Right atrium auricular region (tissue), 2 donors: ENCODE results near the gene SLC8A1. TPM values are rescaled to one million over a fixed set of nuclear protein-coding genes. Genes with fewer than 3 reads are reported as not detected.

Experiments
- DNase-seq: peaks from one replicate; pipeline ENCODE4 v3.0.0-alpha.2; 2019; ENCODE audit warnings: low spot score
- H3K27ac ChIP-seq, 2 donors: fragments of 200-600 bp; sonication (generic); 1 replicate in 1 of 2; 2 replicates in 1 of 2; pipeline ENCODE4 v1.5.1; 2016 to 2019
- H3K27me3 ChIP-seq, 2 donors: fragments of 200-600 bp; sonication (generic); one replicate each; pipeline versions ENCODE4 v1.5.1 to v1.6.0; 2017 to 2019
- H3K36me3 ChIP-seq: fragments of 200-600 bp; sonication (generic); one replicate; pipeline ENCODE4 v1.5.1; 2016
- H3K4me1 ChIP-seq, 2 donors: fragments of 200-600 bp; sonication (generic); one replicate each; pipeline versions ENCODE4 v1.5.1 to v1.6.0; 2017 to 2019
- H3K4me3 ChIP-seq, 2 donors: fragments of 200-600 bp; sonication (generic); 1 replicate in 1 of 2; 2 replicates in 1 of 2; pipeline ENCODE4 v1.5.1; 2017 to 2019; ENCODE audit warnings: mild to moderate bottlenecking in 1 of 2, moderate library complexity in 1 of 2
- H3K9me3 ChIP-seq, 2 donors: fragments of 200-600 bp; sonication (generic); one replicate each; pipeline ENCODE4 v1.5.1; 2019
- total RNA-seq, 2 donors: library from RNA; depleted of rRNA; stranded (reverse); fragments of >200 nt; gene quantifications; one replicate each; pipeline ENCODE4 v1.1.0, GENCODE V29; 2016
- TF ChIP-seq, protein P1 (sequence below), 2 donors: fragments of 200-600 bp; sonication (generic); IDR thresholded peaks; one replicate each; pipeline ENCODE4 v1.5.1; 2019; ENCODE audit warnings: antibody characterized with exemption in 2 of 2

The SLC8A1 gene
- total RNA-seq, 2 donors from 2014 or later, result 493 to 738 TPM

DNA sequence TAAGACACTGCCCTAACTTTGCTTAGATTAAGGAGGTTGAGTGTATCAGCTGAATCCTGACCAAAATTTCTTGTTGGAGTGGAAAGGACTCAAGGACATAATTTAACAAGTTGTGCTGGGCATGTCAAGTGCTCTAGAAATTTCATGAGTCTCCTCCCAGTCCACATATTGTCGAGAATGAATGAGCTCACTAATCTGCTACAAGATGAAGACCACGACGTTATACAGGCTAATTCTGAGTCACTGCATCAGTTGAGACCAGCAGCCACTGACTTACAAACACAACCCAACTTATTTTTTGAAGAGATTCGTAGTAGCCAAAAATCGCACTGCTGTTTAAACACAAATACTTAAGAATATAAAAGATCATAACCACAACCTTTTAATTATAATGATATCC lies 28.7 kb upstream of the SLC8A1 start:
- Histone ChIP-seq H3K27me3 (no peaks in the 10 kb centered on the region), H3K4me3 (no peak overlapping the region), H3K4me1 (peaks cover 0 to 23% of the 10 kb centered on the region in 2 donors), H3K36me3 (no peaks in the 10 kb centered on the region), H3K27ac (peak overlapping the region in 1 of 2 donors; percentile 9), H3K9me3 (no peaks in the 10 kb centered on the region)
- TF ChIP-seq, protein P1, sequence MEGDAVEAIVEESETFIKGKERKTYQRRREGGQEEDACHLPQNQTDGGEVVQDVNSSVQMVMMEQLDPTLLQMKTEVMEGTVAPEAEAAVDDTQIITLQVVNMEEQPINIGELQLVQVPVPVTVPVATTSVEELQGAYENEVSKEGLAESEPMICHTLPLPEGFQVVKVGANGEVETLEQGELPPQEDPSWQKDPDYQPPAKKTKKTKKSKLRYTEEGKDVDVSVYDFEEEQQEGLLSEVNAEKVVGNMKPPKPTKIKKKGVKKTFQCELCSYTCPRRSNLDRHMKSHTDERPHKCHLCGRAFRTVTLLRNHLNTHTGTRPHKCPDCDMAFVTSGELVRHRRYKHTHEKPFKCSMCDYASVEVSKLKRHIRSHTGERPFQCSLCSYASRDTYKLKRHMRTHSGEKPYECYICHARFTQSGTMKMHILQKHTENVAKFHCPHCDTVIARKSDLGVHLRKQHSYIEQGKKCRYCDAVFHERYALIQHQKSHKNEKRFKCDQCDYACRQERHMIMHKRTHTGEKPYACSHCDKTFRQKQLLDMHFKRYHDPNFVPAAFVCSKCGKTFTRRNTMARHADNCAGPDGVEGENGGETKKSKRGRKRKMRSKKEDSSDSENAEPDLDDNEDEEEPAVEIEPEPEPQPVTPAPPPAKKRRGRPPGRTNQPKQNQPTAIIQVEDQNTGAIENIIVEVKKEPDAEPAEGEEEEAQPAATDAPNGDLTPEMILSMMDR (IDR thresholded peaks at IDR 0.05), result no peak
- DNase-seq, result no peak

DNA sequence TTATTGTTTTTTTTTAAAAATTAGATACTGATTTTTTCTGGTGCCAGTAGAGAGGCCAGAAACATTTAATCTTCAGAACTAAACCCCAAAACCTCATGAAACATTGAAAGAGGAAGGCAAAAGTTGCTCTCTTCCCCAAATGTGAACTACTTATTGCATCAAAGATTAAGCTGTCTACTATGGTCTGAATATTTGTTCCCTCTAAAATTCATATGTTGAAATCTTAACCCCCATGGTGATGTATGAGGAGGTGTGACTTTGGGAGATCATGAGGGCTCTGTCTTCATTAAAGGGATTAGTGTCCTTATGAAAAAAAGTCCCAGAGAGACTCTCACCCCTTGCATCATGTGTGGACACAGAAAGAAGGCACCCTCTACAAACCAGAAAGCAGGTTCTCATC lies 28.2 kb upstream of the SLC8A1 start:
- Histone ChIP-seq H3K4me1 (peaks cover 0 to 23% of the 10 kb centered on the region in 2 donors), H3K9me3 (no peaks in the 10 kb centered on the region), H3K27ac (peak overlapping the region in 1 of 2 donors; percentile 9), H3K27me3 (no peaks in the 10 kb centered on the region), H3K36me3 (no peaks in the 10 kb centered on the region), H3K4me3 (no peak overlapping the region)
- TF ChIP-seq, protein P1 (IDR thresholded peaks at IDR 0.05), result no peak
- DNase-seq, result no peak

DNA sequence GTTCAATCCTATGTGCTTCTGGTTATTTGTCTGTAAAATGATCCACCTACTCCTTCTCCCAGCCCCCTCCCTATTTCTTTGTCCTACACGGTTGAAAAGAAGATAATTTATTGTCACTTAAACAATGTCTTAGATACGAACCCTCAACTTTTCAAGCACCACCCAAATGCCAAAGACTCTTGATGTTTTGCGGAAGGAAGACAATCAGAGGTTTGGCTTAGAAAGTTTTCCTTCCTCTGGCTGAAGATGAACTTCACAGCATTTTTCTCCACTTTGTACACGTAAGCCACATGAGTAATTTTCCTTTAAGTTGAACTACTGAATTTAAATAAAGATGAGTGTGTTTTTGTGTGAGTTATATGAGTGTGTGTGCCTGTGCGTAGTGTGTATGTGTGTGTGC lies 25.5 kb upstream of the SLC8A1 start:
- Histone ChIP-seq H3K27me3 (no peaks in the 10 kb centered on the region), H3K36me3 (no peaks in the 10 kb centered on the region), H3K27ac (no peak overlapping the region), H3K4me3 (no peak overlapping the region), H3K4me1 (peaks cover 0 to 21% of the 10 kb centered on the region in 2 donors), H3K9me3 (no peaks in the 10 kb centered on the region)
- TF ChIP-seq, protein P1 (IDR thresholded peaks at IDR 0.05), result no peak
- no peak for DNase-seq

DNA sequence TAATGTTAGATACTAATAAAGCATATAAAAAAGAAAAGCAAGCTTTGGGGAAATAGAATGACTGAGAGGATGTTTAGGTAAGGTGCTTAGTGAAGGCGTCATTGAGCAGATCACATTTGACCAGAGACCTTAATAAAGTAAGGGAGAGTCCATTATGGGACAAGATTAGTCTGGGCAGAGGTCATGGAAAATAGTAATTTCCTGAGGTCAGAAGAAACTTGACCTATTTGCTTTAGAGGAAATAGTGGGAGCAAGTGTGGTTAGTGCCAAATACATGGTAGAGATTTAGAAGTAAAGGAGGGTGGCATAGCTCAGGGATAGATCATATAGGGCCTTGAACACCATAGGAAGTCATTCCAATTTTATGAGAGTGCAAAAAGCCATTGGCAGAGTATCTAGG lies 24.5 kb upstream of the SLC8A1 start:
- no peak overlapping the region for H3K4me3 ChIP-seq
- H3K27ac ChIP-seq, result no peak overlapping the region
- peaks cover 0 to 19% of the 10 kb centered on the region in 2 donors for H3K4me1 ChIP-seq
- no peaks in the 10 kb centered on the region for H3K36me3 ChIP-seq
- no peaks in the 10 kb centered on the region for H3K9me3 ChIP-seq
- no peaks in the 10 kb centered on the region for H3K27me3 ChIP-seq
- DNase-seq, result no peak
- TF ChIP-seq, protein P1 (IDR thresholded peaks at IDR 0.05), result no peak

DNA sequence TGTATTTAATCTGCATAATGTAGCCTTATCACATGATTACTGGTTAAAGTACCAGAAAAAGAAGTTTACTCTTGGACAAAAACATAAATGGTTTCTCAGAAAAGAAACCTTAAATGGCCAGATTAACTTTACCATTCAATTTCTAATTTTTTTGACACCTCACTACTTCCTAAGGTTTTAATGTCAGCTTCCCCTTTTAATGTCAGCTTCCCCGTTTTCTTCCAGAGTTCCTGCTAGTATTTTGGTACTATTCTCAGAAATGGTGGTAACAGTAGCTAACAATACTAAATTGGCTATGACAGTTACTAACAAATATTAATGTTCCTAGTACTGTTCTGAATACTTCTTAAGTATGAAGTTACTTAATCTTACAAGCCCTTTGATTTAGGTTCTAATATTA lies 22.4 kb upstream of the SLC8A1 start:
- H3K4me3 ChIP-seq, result no peak overlapping the region
- peaks cover 0 to 19% of the 10 kb centered on the region in 2 donors for H3K4me1 ChIP-seq
- H3K36me3 ChIP-seq, result no peaks in the 10 kb centered on the region
- no peaks in the 10 kb centered on the region for H3K9me3 ChIP-seq
- no peaks in the 10 kb centered on the region for H3K27me3 ChIP-seq
- TF ChIP-seq, protein P1 (IDR thresholded peaks at IDR 0.05), result no peak
- H3K27ac ChIP-seq, result no peak overlapping the region
- DNase-seq, result no peak

DNA sequence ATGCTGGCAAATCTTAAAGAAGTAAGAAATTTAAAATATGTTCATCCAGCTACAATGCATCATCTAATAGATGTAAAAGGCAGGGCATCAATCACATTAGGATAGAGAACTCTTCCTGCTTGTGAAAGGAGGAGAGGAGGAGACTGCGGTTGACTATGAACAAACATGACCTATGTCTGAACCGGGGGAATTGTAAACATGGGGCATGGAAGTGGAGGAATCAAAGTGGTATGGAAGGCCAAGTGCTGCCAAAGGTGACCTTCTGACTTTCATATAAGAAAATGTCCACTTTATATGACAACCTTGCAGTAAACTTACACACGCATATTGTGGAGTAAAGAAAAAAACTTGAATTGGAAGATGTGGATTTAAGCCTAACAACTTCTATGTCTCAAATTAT lies 20.0 kb upstream of the SLC8A1 start:
- DNase-seq, result no peak
- Histone ChIP-seq H3K4me1 (peaks cover 0 to 6% of the 10 kb centered on the region in 2 donors), H3K36me3 (no peaks in the 10 kb centered on the region), H3K4me3 (no peak overlapping the region), H3K9me3 (no peaks in the 10 kb centered on the region), H3K27ac (no peak overlapping the region), H3K27me3 (no peaks in the 10 kb centered on the region)
- TF ChIP-seq, protein P1 (IDR thresholded peaks at IDR 0.05), result no peak
